Inflammatory macrophage treated with lipopolysaccharide for 4 hours (primary cell): ENCODE results near the gene CD101.

Source experiments
- DNase-seq: peaks from one replicate; pipeline ENCODE4 v3.0.0-alpha.2; 2020

Gene CD101

DNA sequence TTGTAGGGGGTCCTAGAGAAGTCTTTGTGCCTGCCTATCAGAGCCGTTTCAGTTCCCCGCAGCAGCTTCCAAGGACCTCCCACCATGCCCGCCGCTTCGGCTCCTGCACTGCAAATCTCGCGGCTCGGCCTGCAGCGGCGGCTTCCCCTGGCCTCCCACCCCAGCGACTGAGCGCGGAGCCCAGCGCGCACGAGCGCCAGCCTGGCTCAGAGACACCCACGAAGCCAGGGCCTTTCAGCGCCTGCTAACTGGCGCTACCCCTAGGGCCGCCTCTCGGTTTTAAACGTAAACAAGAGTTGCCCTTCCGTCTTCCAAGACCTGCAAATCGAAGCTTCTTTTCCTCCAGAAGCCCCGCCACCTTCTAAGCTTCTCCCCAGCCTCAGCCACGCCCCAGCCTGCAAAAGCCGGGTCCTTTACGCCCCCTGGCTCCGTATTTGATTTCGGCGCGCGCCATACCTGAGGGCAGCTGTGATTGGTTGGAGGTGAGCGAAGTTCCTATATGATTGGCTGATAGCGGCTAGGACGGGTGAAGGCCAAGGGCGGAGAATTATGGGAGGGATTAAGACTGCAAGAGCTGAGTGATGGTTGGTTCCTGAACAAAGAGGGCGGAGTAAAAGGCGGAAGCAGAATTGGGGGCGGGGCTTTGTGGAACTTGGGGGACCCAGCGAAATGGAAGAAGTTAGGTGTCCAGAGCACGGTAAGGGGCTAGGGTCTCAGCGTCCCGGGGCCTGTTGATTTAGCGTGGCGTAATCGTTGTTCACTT is 58.3 kb downstream of the CD101 start, which contains the start of gene TTF2:
TTF2 (plus strand) TSS at position 649 of the 763 bp plus-strand sequence; CDS start at position 670, 21 bp downstream.
- DNase-seq, result peak; percentile 99

DNA sequence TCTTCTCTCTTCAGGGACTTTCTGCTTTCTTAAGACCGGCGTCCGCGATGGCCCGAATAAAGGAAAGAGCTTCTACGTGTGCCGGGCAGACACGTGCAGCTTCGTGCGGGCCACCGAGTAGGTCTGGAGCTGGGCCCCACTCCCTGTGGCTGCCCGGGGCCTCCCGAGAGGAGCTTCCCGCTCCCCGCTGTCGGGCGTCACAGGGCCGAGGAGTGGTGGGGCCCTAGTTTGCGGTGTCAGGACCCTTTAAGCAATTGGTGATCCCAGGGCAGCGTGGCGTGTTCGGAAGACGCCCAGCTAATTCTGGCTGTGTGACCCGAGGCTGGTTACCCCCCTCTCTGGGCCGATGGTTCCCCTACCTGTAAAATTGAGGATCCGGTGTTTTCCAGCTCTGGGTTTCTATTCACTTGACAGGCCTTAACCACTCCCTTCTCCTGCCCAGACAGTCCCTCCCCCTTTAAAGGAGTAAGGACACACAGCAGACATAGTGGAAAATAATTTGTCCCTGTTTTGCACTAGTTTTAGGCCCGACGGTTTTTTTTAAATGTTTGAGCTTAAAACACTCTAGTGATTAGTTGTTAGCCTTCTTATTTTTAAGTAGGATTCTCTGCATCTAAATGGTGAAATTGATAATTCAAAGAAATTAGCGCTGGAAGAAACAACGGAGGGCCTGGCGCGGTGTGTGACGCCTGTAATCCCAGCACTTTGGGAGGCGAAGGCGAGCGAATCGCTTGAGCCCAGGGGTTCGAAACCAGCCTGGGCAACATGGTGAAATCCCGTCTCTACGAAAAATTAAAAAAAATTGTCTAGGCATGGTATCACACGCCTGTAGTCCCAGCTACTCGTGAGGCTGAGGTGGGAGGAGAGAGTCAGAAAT is 59.1 kb downstream of the CD101 start:
- DNase-seq, result peak; percentile 51

DNA sequence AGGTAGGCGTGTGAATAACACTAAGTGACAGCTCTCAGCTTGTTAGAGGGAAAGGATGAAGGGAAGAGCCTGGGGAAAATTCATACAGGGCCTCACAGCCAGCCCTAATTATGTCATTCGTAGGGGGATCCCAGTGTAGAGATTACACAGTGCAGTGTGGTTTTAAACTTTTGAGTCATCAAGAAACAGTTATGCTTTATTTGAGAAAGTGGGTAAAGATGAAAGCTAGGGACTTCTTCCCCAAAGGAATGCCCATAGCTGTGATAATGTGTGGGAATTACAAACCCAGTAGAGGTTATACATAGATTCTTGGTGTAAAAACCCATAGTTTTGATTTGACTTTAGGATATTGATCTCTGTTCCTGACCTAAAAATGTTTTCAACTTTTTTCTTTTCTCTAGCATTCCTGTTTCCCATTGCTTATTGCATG is 60.4 kb downstream of the CD101 start:
- peak; percentile 89 for DNase-seq

DNA sequence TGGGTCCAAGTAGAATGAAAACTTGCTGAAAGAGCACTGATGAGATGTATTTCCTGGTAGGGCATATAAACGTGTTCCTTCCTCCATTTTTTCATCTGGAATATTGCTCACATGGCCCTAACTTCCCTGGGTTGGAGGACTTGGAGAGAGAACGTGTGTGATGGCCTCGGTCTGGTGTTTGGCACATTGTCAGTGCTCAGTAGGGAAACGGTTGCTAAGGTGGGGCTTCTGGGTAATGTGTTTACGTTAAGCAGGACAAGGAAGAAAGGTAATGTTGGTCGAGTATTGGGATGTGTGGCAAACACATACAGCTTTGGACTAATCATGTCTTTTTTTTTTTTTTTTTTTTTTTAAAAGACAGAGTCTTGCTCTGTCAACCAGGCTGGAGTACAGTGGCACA is 64.8 kb downstream of the CD101 start:
- no peak for DNase-seq

DNA sequence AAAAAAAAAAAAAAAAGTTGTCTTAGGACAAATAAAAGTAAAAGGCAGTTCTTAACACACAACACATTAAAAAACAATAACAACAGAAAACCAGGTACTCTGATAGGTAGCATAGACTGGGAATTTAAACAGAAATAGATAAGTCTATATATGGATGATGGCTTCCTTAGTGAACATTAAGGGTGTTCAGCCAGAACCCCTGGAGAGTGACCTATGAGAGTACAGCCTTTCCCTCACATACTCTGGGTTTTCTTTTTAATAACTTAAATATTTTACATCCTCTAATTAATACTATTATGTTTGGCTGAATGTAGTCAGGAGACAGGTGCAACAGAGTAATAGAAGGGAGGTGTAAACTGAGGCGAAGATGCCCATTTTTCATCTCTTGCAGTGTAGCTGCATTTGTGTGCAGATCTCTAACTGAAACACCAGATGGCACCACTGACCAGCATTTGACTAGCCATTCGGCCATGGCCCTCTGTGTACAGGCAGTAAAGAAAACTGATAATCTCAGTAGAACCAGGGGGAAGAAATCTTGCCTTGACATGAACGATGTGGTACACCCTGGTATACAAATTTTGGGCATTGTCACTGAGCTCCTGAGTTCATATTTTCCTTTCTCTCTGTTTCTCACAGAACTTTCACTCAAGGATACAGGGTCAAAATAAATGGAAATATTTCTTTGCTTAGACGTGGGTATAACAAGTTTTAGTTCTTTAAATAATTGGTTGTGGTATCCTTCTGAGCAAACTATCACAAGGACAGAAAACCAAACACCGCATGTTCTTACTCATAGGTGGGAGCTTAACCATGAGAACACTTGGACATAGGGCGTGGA is 66.2 kb downstream of the CD101 start:
- DNase-seq, result peak; percentile 48

DNA sequence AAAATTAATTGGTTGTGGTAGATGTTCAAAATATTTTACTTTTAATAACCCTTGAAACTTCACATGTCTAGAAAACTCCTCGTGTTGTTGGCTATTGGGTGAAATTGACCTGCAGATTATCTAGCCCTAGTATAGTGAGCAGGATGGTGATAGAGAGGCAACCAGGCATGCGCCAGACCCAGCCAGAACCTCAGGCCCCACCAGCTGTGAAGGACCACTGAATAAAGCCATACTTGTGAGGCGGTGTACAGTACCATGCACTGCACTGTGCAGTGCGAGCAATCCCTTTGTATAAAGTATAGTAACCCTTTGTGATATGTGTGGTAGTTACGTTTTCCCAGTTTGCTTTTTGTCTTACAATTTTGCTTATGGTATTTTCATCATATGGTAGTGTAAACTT is 67.0 kb downstream of the CD101 start:
- no peak for DNase-seq

DNA sequence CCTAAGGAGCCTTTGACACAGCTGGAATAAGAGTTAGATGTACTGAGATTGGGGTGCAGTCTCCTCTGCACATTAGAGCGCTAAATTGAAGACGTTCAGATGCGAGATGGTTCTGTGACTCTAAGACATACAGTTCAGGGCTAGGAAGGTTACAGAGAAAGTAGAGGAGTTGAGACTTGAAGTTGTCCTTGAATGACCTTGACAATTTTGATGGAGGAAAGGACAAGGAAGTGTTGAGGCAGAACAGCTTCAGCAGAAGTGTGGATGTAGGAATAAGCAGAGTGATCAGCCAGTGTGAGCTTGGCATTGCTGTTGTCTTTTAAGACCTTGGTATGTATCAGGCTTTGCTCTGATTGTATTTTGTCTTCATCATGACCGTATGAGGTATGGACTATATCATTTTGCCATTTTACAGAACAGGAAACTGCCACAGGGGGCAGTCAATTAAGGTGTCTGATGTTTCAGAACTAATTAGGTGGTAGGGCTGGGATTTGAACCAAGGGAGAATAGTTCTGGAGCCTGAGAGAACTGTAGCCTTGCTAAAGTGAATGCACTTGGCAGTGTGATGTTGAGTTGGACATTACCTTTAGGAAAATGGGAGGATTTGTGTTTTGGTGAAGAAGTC is 67.8 kb downstream of the CD101 start:
- no peak for DNase-seq

DNA sequence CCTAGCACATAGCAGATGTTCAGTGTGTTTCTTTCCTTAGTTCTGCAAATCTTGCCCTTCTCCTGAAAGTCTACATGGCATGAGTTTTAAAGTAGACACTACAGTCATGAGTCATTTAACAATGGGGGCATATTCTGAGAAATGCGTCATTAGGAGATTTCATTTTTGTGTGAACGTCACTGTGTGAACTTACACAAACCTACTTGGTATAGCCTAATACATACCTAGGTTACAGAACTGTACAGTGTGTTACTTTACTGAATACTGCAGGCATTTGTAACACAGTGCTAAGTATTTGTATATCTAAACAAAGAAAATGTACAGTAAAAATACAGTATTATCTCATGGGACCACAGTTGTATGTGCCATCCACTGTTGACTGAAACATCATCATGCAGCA is 68.6 kb downstream of the CD101 start:
- no peak for DNase-seq

DNA sequence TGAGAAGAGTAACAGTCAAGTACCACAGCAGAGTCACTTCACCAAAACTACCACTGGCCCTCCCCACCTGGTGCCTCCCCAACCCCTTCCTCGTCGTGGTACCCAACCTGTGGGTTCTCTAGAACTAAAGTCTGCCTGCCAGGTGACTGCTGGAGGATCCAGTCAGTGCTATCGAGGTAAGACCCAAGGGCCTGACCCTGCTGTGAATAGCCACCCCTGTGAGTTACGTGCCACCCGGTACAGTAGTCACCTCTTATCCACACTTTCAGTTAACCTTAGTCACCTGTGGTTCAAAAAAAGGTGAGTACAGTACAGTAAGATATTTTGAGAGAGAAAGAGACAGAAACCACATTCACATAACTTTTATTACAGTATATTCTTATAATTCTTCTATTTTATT is 75.1 kb downstream of the CD101 start:
- no peak for DNase-seq

DNA sequence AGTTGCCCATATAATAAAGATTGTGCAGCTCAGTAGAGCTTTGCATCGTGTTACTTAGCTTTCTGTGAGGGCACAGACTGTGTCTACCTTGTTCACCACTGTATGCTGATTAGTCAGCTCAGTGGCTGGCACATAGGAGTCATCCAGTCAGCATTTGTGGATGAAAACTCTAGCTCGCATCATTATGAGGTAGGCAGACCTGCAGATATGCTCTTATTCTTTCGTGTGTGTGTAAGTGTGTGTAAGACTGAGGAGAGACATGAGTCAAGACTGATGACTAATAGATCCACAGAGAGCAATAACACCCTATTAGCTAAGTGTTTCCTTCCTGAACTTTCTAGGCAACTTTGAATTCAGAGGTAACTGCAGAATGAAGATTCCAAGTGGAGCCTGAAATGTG is 75.7 kb downstream of the CD101 start:
- peak; percentile 57 for DNase-seq

DNA sequence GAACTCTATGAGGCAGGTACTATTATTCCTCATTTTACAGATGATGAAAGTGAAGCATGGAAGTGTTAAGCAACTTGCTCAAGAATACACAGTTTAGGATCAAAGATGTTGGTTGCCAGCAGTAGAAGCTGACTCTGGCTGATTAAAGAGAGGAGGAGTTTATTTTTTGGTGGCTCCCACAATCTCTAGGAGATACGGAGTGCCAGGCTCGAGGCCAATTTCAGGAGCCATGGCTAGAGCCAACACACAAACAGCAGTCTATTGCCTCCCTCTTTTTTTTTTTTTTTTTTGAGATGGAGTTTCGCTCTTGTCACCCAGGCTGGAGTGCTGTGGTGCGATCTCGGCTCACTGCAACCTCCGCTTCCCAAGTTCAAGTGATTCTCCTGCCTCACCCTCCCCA is 78.2 kb downstream of the CD101 start:
- DNase-seq, result no peak

DNA sequence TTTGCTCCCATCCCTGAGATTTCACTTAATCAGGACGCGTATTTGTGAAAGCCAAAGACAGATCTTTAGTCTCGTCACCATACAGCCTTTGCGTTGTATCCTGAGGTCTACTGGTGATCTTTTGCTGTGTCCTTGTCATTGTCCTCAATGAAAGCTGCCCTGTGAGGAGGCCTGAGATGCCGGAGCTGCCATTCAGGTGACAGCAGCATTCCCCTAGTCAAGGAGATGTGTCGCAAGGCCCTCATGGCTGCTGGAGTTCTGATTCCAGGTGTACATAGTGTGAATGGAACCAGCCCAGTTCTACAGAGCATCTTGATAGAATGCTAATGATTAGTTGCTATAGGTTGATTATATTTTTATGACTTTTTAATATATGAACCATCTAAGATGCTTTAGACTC is 82.7 kb downstream of the CD101 start:
- no peak for DNase-seq
